ENCODE data around the gene ZNF23.
"Not testable (repeated sequence)": the region's sequence is repeated elsewhere in the genome, so short reads cannot be mapped to it uniquely, and the experiment has no call there.

ZNF23 gene

GRCh38 chr16:71461686-71462648 is at the start of gene ZNF23:
TSS of gene ZNF23 (minus strand) at chr16:71462247. CDS start at chr16:71456796, 5,451 bp downstream.
- peak; percentile 24 for DNase-seq

- no peak for DNase-seq
These were observed 45.0 kb upstream of the ZNF23 start for GRCh38 chr16:71507061-71507460.

- DNase-seq, result no peak
These were observed 42.9 kb upstream of the ZNF23 start for GRCh38 chr16:71504901-71505300.

GRCh38 chr16:71504051-71504450 is 42.0 kb upstream of the ZNF23 start:
- not testable (repeated sequence) for DNase-seq

GRCh38 chr16:71501547-71501946 is 39.5 kb upstream of the ZNF23 start:
- no peak for DNase-seq

- no peak for DNase-seq
These were observed 38.9 kb upstream of the ZNF23 start for GRCh38 chr16:71500964-71501363.

GRCh38 chr16:71499775-71500364 is 37.8 kb upstream of the ZNF23 start:
- peak; percentile 23 for DNase-seq

- DNase-seq, result no peak
These were observed 36.0 kb upstream of the ZNF23 start for GRCh38 chr16:71498031-71498430.

- DNase-seq, result no peak
These were observed 31.2 kb upstream of the ZNF23 start for GRCh38 chr16:71493213-71493612.

- no peak for DNase-seq
These were observed 30.7 kb upstream of the ZNF23 start for GRCh38 chr16:71492786-71493185.

GRCh38 chr16:71491054-71491453 is 29.0 kb upstream of the ZNF23 start:
- DNase-seq, result no peak

- no peak for DNase-seq
These were observed 28.3 kb upstream of the ZNF23 start for GRCh38 chr16:71490361-71490760.

- no peak for DNase-seq
These were observed 27.1 kb upstream of the ZNF23 start, which contains the start of gene ZNF19 for GRCh38 chr16:71489122-71489521. TSS of gene ZNF19 (minus strand) at chr16:71489324. CDS start at chr16:71482114, 7,210 bp downstream.

GRCh38 chr16:71484006-71484893 is 22.2 kb upstream of the ZNF23 start:
- DNase-seq, result peak; percentile 66

- DNase-seq, result no peak
These were observed 20.5 kb upstream of the ZNF23 start for GRCh38 chr16:71482569-71482968.

- DNase-seq, result no peak
These were observed 18.9 kb upstream of the ZNF23 start for GRCh38 chr16:71480956-71481355.

- DNase-seq, result no peak
These were observed 17.4 kb upstream of the ZNF23 start for GRCh38 chr16:71479420-71479819.

GRCh38 chr16:71476457-71477124 is 14.5 kb upstream of the ZNF23 start:
- no peak for DNase-seq

- no peak for DNase-seq
These were observed 12.8 kb upstream of the ZNF23 start for GRCh38 chr16:71474864-71475263.

GRCh38 chr16:71473891-71474290 is 11.8 kb upstream of the ZNF23 start:
- DNase-seq, result no peak

- DNase-seq, result no peak
These were observed 10.9 kb upstream of the ZNF23 start for GRCh38 chr16:71472931-71473330.

- no peak for DNase-seq
These were observed 10.0 kb upstream of the ZNF23 start for GRCh38 chr16:71472051-71472450.

Measured in NCI-H774 (cell line).